Left kidney (tissue), 2 donors: ENCODE measurements around the gene UACA. TPM values are rescaled to one million over a fixed set of nuclear protein-coding genes. Genes with fewer than 3 reads are reported as not detected.

Source experiments
- DNase-seq: peaks from one replicate; pipeline ENCODE4 v3.0.0-alpha.2; 2013
- polyA plus RNA-seq: library from polyadenylated mRNA; unstranded; fragments of 120-200 nt; gene quantifications from one replicate; pipeline ENCODE4 v1.2.1, GENCODE V29; 2013; ENCODE audit not compliant: insufficient read length

UACA gene
- polyA plus RNA-seq, 1 donor = 120 TPM

- DNase-seq = no peak
Observed at GRCh38 chr15:70788114-70789049, 25.0 kb upstream of the UACA start.

GRCh38 chr15:70786996-70787395 is 23.6 kb upstream of the UACA start:
- no peak for DNase-seq

- no peak for DNase-seq
Observed at GRCh38 chr15:70783610-70784022, 20.3 kb upstream of the UACA start.

GRCh38 chr15:70783041-70783440 is 19.7 kb upstream of the UACA start:
- DNase-seq = no peak

- no peak for DNase-seq
Observed at GRCh38 chr15:70781236-70781635, 17.9 kb upstream of the UACA start.

- DNase-seq = no peak
Observed at GRCh38 chr15:70778258-70779076, 15.1 kb upstream of the UACA start.

GRCh38 chr15:70777170-70777926 is 14.0 kb upstream of the UACA start:
- DNase-seq = no peak

- DNase-seq = no peak
Observed at GRCh38 chr15:70775160-70775559, 11.8 kb upstream of the UACA start.

- no peak for DNase-seq
Observed at GRCh38 chr15:70772402-70772801, 9.0 kb upstream of the UACA start.

GRCh38 chr15:70770863-70771262 is 7.5 kb upstream of the UACA start:
- DNase-seq = no peak

- no peak for DNase-seq
Observed at GRCh38 chr15:70768257-70768883, 5.0 kb upstream of the UACA start.

GRCh38 chr15:70767667-70768066 is 4.3 kb upstream of the UACA start:
- no peak for DNase-seq

- no peak for DNase-seq
Observed at GRCh38 chr15:70766597-70766996, 3.2 kb upstream of the UACA start.

- DNase-seq = no peak
Observed at GRCh38 chr15:70765504-70766281, 2.3 kb upstream of the UACA start.

- DNase-seq = no peak
Observed at GRCh38 chr15:70763950-70764730, 782 bp upstream of the UACA start.

GRCh38 chr15:70762469-70763119 is 764 bp downstream of the UACA start:
- no peak for DNase-seq

GRCh38 chr15:70761931-70762468 is 1.4 kb downstream of the UACA start:
- DNase-seq = no peak

- no peak for DNase-seq
Observed at GRCh38 chr15:70761046-70761445, 2.3 kb downstream of the UACA start.

GRCh38 chr15:70758790-70759462 is 4.4 kb downstream of the UACA start:
- no peak for DNase-seq
